A549 (cell line): ENCODE data around the gene PTPN5. TPM values are rescaled to one million over a fixed set of nuclear protein-coding genes. Genes with fewer than 3 reads are reported as not detected.

Experiments
- ATAC-seq, 2 experiments: fragments of 200-7000 bp in 1 of 2; fragments of >200 bp in 1 of 2; cut with Nextera tagmentation in 1 of 2; cut with Tn5 transposase in 1 of 2; 3 replicates each; pipeline versions ENCODE4 v1.8.0 to v1.9.1; 2018 to 2020; ENCODE audit warnings: mild to moderate bottlenecking in 1 of 2, moderate library complexity in 1 of 2
- CTCF ChIA-PET: fragments of 300-600 bp; sonication (Branson Sonifier 250); formaldehyde crosslinking; extraction: SDS; loops from one replicate; lab custom pipeline; 2021; ENCODE audit warnings: antibody characterized with exemption, inconsistent platforms; lab: Yijun Ruan, JAX
- POLR2A ChIA-PET: fragments of 350-600 bp; formaldehyde crosslinking; extraction: SDS; loops from one replicate; lab custom pipeline; 2021; ENCODE audit warnings: antibody characterized with exemption, inconsistent platforms; lab: Yijun Ruan, JAX
- DNase-seq, 2 experiments: peaks; one replicate each; pipeline versions ENCODE4 v3.0.0 to v3.0.0-alpha.2; 2011 to 2016; ENCODE audit warnings: low read depth in 1 of 2, low spot score in 1 of 2
- FAIRE-seq: peaks from 2 replicates; lab custom pipeline; 2011; peaks lifted over from hg19 to GRCh38; lab: Jason Lieb, UNC
- H3K27ac ChIP-seq, 2 experiments: fragments of >200 bp; sonication (Bioruptor Twin); formaldehyde crosslinking; 3 replicates each; pipeline ENCODE4 v1.5.1; 2016 to 2017
- H3K4me1 ChIP-seq: fragments of >200 bp; sonication (Bioruptor Twin); formaldehyde crosslinking; 3 replicates; pipeline ENCODE4 v1.6.1; 2016
- H3K4me2 ChIP-seq: fragments of >200 bp; sonication (Bioruptor Twin); formaldehyde crosslinking; 3 replicates; pipeline ENCODE4 v1.6.1; 2016
- H3K4me3 ChIP-seq: fragments of >200 bp; sonication (Bioruptor Twin); formaldehyde crosslinking; 3 replicates; pipeline ENCODE4 v1.5.1; 2016
- H3K9me3 ChIP-seq: fragments of >200 bp; sonication (Bioruptor Twin); formaldehyde crosslinking; 3 replicates; pipeline ENCODE4 v1.6.1; 2016
- ELK1 ChIP-seq: fragments of 150-350 bp; IDR thresholded peaks from 2 replicates; pipeline ENCODE4 v1.6.1; 2014; ENCODE audit warnings: low read depth, mild to moderate bottlenecking, low read length
- FOSL2 ChIP-seq, 2 experiments: fragments of 450-650 bp in 1 of 2; fragments of >200 bp in 1 of 2; sonication (Bioruptor Twin) in 1 of 2; formaldehyde crosslinking; IDR thresholded peaks; 2 replicates each; pipeline versions ENCODE4 v1.5.0 to v1.6.1; 2016 to 2020; ENCODE audit warnings: mild to moderate bottlenecking in 1 of 2, moderate library complexity in 1 of 2
- HDAC2 ChIP-seq: fragments of 200-600 bp; sonication (generic); IDR thresholded peaks from 2 replicates; pipeline ENCODE4 v1.6.1; 2016
- HOXB13 ChIP-seq: fragments of 250-450 bp; sonication (Bioruptor Pico); IDR thresholded peaks from 2 replicates; pipeline ENCODE4 v1.5.0; 2020; ENCODE audit warnings: low read depth, mild to moderate bottlenecking, moderate library complexity
- HOXB5 ChIP-seq: fragments of 250-450 bp; sonication (Bioruptor Pico); IDR thresholded peaks from 2 replicates; pipeline ENCODE4 v1.5.0; 2020; ENCODE audit warnings: mild to moderate bottlenecking, moderate library complexity
- NR3C1 ChIP-seq: fragments of >200 bp; sonication (Bioruptor Twin); formaldehyde crosslinking; IDR thresholded peaks from 3 replicates; pipeline ENCODE4 v1.6.1; 2017
- POLR2AphosphoS2 ChIP-seq: conservative IDR thresholded peaks from 2 replicates; pipeline ENCODE4 v1.6.1; 2012; ENCODE audit warnings: low read length, improper control_type of control experiment, inconsistent platforms
- RAD21 ChIP-seq, 2 experiments: fragments of >200 bp in 1 of 2; sonication (Bioruptor Twin) in 1 of 2; formaldehyde crosslinking in 1 of 2; IDR thresholded peaks in 1 of 2; conservative IDR thresholded peaks in 1 of 2; 2 replicates in 1 of 2; 3 replicates in 1 of 2; pipeline ENCODE4 v1.6.1; 2012 to 2018; ENCODE audit warnings: inconsistent platforms in 1 of 2
- REST ChIP-seq: fragments of 200-600 bp; sonication (generic); IDR thresholded peaks from 2 replicates; pipeline ENCODE4 v1.6.1; 2016; ENCODE audit warnings: antibody characterized with exemption, mild to moderate bottlenecking, moderate library complexity
- RFX5 ChIP-seq: fragments of 450-650 bp; IDR thresholded peaks from 2 replicates; pipeline ENCODE4 v1.7.1; 2014; ENCODE audit warnings: antibody characterized with exemption, mild to moderate bottlenecking, moderate library complexity
- TP53 ChIP-seq: fragments of 250-450 bp; sonication (Bioruptor Pico); IDR thresholded peaks from 2 replicates; pipeline ENCODE4 v1.5.0; 2021; ENCODE audit warnings: mild to moderate bottlenecking, moderate library complexity
- ZFP36 ChIP-seq: fragments of 450-650 bp; IDR thresholded peaks from 2 replicates; pipeline ENCODE4 v1.6.1; 2014; ENCODE audit warnings: borderline replicate concordance; ENCODE audit not compliant: partially characterized antibody
- WGBS: methylation state at CpG from one replicate; pipeline ENCODE4 v1.1.6; 2017; ENCODE audit errors: missing lambda C conversion rate; 5-methylcytosine and 5-hydroxymethylcytosine counted together
- polyA plus RNA-seq, 4 experiments: library from polyadenylated mRNA; depleted of rRNA in 3 of 4; stranded (reverse); fragments of >200 nt; fragmentation: RNase III in 1 of 4; extraction: RNeasy Plus Mini Kit Qiagen cat#74134 plus additional on column Dnase treatment in 1 of 4; gene quantifications; 2 replicates in 3 of 4; 3 replicates in 1 of 4; pipeline ENCODE4 v1.2.3, GENCODE V29; 2011 to 2017
- TF ChIP-seq, protein P1 (sequence below): fragments of >200 bp; sonication (Bioruptor Twin); formaldehyde crosslinking; IDR thresholded peaks from 3 replicates; pipeline ENCODE4 v1.6.1; 2016

PTPN5 gene
- polyA plus RNA-seq, 2 of the 4 experiments (the other 2 are of a cell fraction): 0.04 TPM; not detected in 1

- peak; percentile 37 to 53 for DNase-seq
- POLR2A ChIA-PET: no interaction called here
- H3K4me1 ChIP-seq: peaks cover 15% of the 10 kb centered on the region; the same call in 2 of the 3 replicates
- no peaks in the 10 kb centered on the region for H3K9me3 ChIP-seq
- WGBS: 57% methylated on average over 12 of the region's 12 CpGs
- peak overlapping the region; percentile 59 to 81 for H3K27ac ChIP-seq
- CTCF ChIA-PET: interaction anchor here (0.8 to 7.2 kb wide), 6 partner anchors 15 to 634 kb away, joined by 3 to 51 read pairs (median 6); no protein-coding TSS in a partner anchor
- no peak overlapping the region for H3K4me3 ChIP-seq
- no peak for FAIRE-seq
- ATAC-seq: peak; percentile 75 to 88
- H3K4me2 ChIP-seq: peak overlapping the region; percentile 40
- TF ChIP-seq NR3C1 (no peak), REST (no peak), HDAC2 (no peak), HOXB13 (CRISPR knock-in tag) (no peak), FOSL2 (IDR thresholded peaks at IDR 0.05) (no peak), FOSL2 (CRISPR knock-in tag; IDR thresholded peaks at IDR 0.05) (peak; percentile 54)
- TF ChIP-seq, protein P1, sequence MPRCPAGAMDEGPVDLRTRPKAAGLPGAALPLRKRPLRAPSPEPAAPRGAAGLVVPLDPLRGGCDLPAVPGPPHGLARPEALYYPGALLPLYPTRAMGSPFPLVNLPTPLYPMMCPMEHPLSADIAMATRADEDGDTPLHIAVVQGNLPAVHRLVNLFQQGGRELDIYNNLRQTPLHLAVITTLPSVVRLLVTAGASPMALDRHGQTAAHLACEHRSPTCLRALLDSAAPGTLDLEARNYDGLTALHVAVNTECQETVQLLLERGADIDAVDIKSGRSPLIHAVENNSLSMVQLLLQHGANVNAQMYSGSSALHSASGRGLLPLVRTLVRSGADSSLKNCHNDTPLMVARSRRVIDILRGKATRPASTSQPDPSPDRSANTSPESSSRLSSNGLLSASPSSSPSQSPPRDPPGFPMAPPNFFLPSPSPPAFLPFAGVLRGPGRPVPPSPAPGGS: no peak
Measured at GRCh38 chr11:18749681-18750319, 41.8 kb downstream of the PTPN5 start.

- H3K4me2 ChIP-seq: no peak overlapping the region
- no peak for FAIRE-seq
- no peaks in the 10 kb centered on the region for H3K9me3 ChIP-seq
- CTCF ChIA-PET: interaction anchor here (0.8 to 7.2 kb wide), 6 partner anchors 16 to 633 kb away, joined by 3 to 51 read pairs (median 4); no protein-coding TSS in a partner anchor
- POLR2A ChIA-PET: no interaction called here
- TF ChIP-seq RFX5 (no peak), RAD21 (conservative IDR thresholded peaks at IDR 0.05 in 1 of 2, IDR thresholded peaks at IDR 0.05 in 1 of 2) (no peak), ELK1 (no peak), TP53 (CRISPR knock-in tag) (no peak), POLR2AphosphoS2 (no peak), ZFP36 (no peak)
- peaks cover 10% of the 10 kb centered on the region; the same call in 2 of the 3 replicates for H3K4me1 ChIP-seq
- H3K4me3 ChIP-seq: no peak overlapping the region
- ATAC-seq: no peak
- WGBS: 83% methylated on average over 13 of the region's 13 CpGs
- H3K27ac ChIP-seq: peak overlapping the region in 1 of 2 experiments; percentile 81; a peak in 2 of 6 replicates
- DNase-seq: no peak
Measured at GRCh38 chr11:18748766-18749365, 42.7 kb downstream of the PTPN5 start.

DNA sequence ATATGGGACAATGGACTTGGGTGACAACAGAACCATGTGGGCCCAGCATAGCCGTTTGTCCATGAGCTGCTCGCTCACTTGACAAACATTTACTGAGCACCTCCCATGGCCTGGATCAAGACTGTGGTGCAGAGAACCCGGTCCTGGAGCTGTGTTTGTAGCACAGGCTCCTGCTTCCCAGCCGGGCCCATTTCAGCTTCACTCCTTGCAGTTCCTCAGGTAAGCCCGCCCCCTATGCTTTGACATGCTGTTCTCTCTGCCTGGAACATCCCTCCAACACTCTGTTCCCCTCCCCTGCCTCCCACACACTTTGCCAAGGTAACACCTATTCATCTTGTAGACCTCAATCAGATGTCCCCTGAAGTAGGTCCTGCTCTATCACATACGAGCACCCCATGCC is 46.3 kb downstream of the PTPN5 start:
- Histone ChIP-seq H3K9me3 (no peaks in the 10 kb centered on the region), H3K4me2 (no peak overlapping the region), H3K27ac (no peak overlapping the region), H3K4me3 (no peak overlapping the region), H3K4me1 (peaks cover 10% of the 10 kb centered on the region; the same call in 2 of the 3 replicates)
- ChIA-PET POLR2A (no interaction called here), CTCF (interaction anchor here (1.0 to 8.6 kb wide), 5 partner anchors 15 to 205 kb away, joined by 3 to 112 read pairs (median 6); no protein-coding TSS in a partner anchor)
- WGBS: 66% methylated on average over 6 of the region's 6 CpGs
- FAIRE-seq: no peak
- TF ChIP-seq RFX5: no peak
- no peak for TF ChIP-seq HOXB5
- ATAC-seq: no peak
- DNase-seq: no peak
